ENCODE data around the gene PLBD1.
A peak's percentile ranks its signal among the peaks of the same experiment; 100 is the strongest.

PLBD1 gene

GRCh38 chr12:14454098-14454907 is 113.4 kb downstream of the PLBD1 start:
- H3K27ac ChIP-seq (replicated peaks): no peak overlapping the region
- TF ChIP-seq GABPA (IDR thresholded peaks at IDR 0.05; ENCODE audit: low read depth): no peak
- TF ChIP-seq CTCF (IDR thresholded peaks at IDR 0.05; ENCODE audit: insufficient read depth, low read length): peak; percentile 57
- DNase-seq (ENCODE audit: low read depth in 1 of 2, low spot score in 1 of 2): peak in 1 of 2 experiments; percentile 36

More at GRCh38 chr12:14454098-14454907, 113.4 kb downstream of the PLBD1 start:
- H3K4me3 ChIP-seq (replicated peaks; ENCODE audit: insufficient read depth, low read length): no peak overlapping the region
- no peaks in the 10 kb centered on the region for H3K27me3 ChIP-seq (ENCODE audit: insufficient read depth, poor library complexity, severe bottlenecking)
